RWPE2 (cell line): ENCODE data around the gene EDN1.

Experiments used
- ATAC-seq: fragments of 200-7000 bp; cut with Tn5 transposase; 3 replicates; pipeline ENCODE4 v1.9.1; 2021; ENCODE audit warnings: low read depth
- DNase-seq: peaks from one replicate; pipeline ENCODE4 v3.0.0-alpha.2; 2020; ENCODE audit warnings: low spot score
- H3K27ac ChIP-seq: fragments of 450-650 bp; 2 replicates; pipeline ENCODE4 v1.5.1; 2017; ENCODE audit warnings: mild to moderate bottlenecking; ENCODE audit not compliant: poor library complexity, severe bottlenecking
- H3K27me3 ChIP-seq: fragments of 250-450 bp; sonication (Bioruptor Pico); 2 replicates; pipeline ENCODE4 v1.5.1; 2021; ENCODE audit warnings: mild to moderate bottlenecking, moderate library complexity; ENCODE audit not compliant: insufficient read depth, poor library complexity, severe bottlenecking
- H3K36me3 ChIP-seq: fragments of 250-450 bp; sonication (Bioruptor Pico); 2 replicates; pipeline ENCODE4 v1.5.1; 2020; ENCODE audit warnings: low read depth, mild to moderate bottlenecking, moderate library complexity
- H3K4me1 ChIP-seq: fragments of 250-450 bp; sonication (Bioruptor Pico); 2 replicates; pipeline ENCODE4 v1.5.1; 2021; ENCODE audit warnings: mild to moderate bottlenecking, moderate library complexity; ENCODE audit not compliant: insufficient read depth, poor library complexity, severe bottlenecking
- H3K4me3 ChIP-seq: fragments of 250-450 bp; sonication (Bioruptor Pico); 2 replicates; pipeline ENCODE4 v1.5.1; 2021; ENCODE audit warnings: mild to moderate bottlenecking, moderate library complexity; ENCODE audit not compliant: severe bottlenecking
- H3K9me3 ChIP-seq: fragments of 250-450 bp; sonication (Bioruptor Pico); 2 replicates; pipeline ENCODE4 v1.5.1; 2021; ENCODE audit warnings: mild to moderate bottlenecking, moderate library complexity; ENCODE audit not compliant: severe bottlenecking
- TF ChIP-seq, protein P1 (sequence below): fragments of 450-650 bp; IDR thresholded peaks from one replicate; pipeline ENCODE4 v1.5.1; 2017; ENCODE audit warnings: mild to moderate bottlenecking, moderate library complexity; ENCODE audit not compliant: poor library complexity, severe bottlenecking

Gene EDN1

DNA sequence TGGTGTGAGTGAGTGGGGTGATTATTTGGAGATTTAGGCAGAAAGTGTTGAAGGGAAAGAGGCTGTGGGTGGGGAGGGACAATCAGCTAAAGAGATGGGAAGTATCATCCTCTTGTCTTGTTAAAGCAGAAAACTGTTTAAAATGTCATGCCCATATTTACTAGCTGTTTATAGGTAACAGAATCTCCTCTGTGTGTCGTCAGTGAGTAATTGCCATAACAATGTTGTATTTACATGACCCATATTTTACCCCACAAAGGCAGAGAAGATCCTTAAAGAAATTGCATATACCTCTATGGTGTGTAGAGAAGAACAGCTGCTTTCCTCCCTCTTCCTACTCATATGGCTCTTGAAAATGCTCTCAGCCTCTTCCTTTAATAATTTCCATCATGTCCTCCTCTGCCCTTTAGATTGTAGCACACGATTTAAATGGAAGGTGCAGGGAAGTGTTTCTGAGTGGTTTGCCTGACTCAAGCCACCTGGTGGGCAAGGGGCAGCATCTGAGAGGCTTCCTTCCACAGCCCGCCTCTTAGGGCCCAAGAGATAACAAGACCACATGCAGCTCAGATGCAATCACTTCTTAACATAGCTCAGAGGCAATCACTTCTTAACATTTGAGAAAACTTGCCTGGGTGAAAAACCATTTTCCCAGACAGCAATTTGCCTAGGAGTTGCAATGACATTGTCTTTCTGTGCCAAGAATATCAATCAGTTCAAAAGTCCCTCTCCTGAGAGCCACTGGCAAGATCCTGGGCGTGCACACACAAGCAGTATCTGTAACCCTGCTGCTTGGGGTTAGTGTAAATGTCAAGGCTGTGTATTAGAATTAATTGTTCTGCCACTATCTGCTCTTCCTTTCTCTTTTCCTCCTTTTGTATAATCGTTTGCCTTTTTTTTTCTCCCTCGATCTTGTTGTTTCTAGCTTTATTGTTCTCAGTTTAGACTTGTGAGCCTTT lies 44.1 kb upstream of the EDN1 start:
- Histone ChIP-seq H3K4me3 (no peak overlapping the region), H3K36me3 (no peaks in the 10 kb centered on the region), H3K27me3 (no peaks in the 10 kb centered on the region), H3K4me1 (no peaks in the 10 kb centered on the region), H3K27ac (no peak overlapping the region), H3K9me3 (no peaks in the 10 kb centered on the region)
- ATAC-seq (peak; percentile 40; the same call in 2 of the 3 replicates), DNase-seq (no peak)
- TF ChIP-seq, protein P1, sequence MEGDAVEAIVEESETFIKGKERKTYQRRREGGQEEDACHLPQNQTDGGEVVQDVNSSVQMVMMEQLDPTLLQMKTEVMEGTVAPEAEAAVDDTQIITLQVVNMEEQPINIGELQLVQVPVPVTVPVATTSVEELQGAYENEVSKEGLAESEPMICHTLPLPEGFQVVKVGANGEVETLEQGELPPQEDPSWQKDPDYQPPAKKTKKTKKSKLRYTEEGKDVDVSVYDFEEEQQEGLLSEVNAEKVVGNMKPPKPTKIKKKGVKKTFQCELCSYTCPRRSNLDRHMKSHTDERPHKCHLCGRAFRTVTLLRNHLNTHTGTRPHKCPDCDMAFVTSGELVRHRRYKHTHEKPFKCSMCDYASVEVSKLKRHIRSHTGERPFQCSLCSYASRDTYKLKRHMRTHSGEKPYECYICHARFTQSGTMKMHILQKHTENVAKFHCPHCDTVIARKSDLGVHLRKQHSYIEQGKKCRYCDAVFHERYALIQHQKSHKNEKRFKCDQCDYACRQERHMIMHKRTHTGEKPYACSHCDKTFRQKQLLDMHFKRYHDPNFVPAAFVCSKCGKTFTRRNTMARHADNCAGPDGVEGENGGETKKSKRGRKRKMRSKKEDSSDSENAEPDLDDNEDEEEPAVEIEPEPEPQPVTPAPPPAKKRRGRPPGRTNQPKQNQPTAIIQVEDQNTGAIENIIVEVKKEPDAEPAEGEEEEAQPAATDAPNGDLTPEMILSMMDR: no peak

DNA sequence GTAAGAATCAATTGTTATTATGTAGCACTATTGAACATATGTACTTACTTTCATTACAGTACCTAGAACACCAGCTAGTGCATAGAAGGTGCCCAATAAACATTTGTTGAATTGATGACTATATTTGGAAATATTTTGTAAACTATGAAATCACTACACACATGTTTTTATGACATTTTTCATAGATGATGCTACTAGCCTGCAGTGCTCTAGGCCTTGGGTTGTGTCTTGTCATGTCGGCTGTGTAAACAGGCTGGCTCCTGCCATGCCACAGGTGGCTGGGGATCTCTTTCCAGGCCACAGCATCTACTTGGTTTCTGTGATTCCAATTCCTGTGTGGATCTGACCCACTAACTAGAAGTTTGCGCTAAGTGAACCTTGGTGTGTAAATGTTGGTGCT lies 43.3 kb upstream of the EDN1 start:
- Histone ChIP-seq H3K27me3 (no peaks in the 10 kb centered on the region), H3K4me1 (no peaks in the 10 kb centered on the region), H3K36me3 (no peaks in the 10 kb centered on the region), H3K4me3 (no peak overlapping the region), H3K9me3 (no peaks in the 10 kb centered on the region), H3K27ac (no peak overlapping the region)
- TF ChIP-seq, protein P1: no peak
- ATAC-seq: peak; percentile 57
- no peak for DNase-seq

DNA sequence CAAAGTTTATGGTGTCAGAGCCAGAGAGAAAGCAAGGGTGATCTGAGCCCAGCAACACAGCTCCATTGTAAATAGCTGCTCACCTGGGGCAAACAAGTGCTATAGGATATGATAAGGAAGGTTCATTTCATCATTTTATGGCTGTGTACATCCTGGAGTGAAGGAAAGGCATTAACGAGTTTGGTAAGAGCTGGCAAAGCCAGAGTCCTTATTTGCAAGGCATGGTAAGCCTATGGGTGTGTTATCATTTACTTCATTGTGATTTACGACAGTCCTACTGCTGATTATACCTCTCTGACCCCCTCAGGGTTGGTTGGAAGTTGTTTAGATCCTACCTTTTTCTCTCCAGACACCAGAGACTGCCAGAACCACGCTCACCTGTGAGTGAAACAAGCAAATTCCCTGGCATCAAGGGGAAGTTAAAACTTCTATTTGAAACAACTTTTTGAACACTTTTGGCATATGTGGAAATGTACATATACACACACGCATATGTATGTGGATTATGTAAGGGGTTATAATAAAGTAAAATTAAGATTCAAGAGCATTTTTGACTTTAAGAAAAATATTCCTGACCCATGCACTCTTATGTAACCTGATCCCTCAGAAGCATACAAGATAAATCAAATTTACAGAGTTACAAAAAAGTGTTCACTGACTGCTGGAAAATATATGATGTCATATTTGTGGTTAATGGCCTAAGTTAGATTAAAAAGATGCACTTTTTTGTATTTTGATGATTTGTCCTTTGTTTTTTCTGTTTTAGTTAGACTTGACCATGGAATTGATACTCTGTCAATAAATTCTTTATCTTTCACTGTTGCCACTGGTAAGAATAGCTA lies 40.4 kb upstream of the EDN1 start:
- no peaks in the 10 kb centered on the region for H3K36me3 ChIP-seq
- H3K27me3 ChIP-seq: peaks cover under 1% of the 10 kb centered on the region
- H3K4me1 ChIP-seq: no peaks in the 10 kb centered on the region
- DNase-seq: no peak
- TF ChIP-seq, protein P1: no peak
- no peak; the same call in 2 of the 3 replicates for ATAC-seq
- H3K9me3 ChIP-seq: no peaks in the 10 kb centered on the region
- no peak overlapping the region for H3K4me3 ChIP-seq
- H3K27ac ChIP-seq: no peak overlapping the region

DNA sequence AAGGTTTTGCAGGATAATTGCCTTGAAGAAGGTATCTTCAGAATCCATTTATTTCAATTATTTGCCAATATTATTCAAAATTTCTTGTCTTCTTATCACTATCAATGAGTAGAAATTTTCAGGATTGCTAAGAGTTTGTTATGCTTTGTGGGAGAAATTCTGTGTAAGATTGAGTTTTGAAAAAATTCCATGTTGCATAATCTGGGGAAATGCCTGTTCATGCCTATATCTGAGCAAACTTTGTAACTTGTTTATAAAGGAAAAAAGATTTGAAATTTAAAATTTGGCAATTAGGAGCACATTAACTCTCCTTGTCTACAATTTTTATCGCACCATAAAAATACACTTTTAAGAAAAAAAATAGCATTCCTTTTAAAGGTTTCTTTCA lies 39.8 kb upstream of the EDN1 start:
- ATAC-seq: no peak
- peaks cover 4% of the 10 kb centered on the region for H3K27me3 ChIP-seq
- no peaks in the 10 kb centered on the region for H3K36me3 ChIP-seq
- H3K9me3 ChIP-seq: no peaks in the 10 kb centered on the region
- H3K4me3 ChIP-seq: no peak overlapping the region
- TF ChIP-seq, protein P1: no peak
- no peak overlapping the region for H3K27ac ChIP-seq
- DNase-seq: no peak
- H3K4me1 ChIP-seq: no peaks in the 10 kb centered on the region
